Measurements from ENCODE around the gene HM13. TPM values are rescaled to one million over a fixed set of nuclear protein-coding genes. Genes with fewer than 3 reads are reported as not detected.
A peak's percentile ranks its signal among the peaks of the same experiment; 100 is the strongest.
"Not testable (repeated sequence)": the region's sequence is repeated elsewhere in the genome, so short reads cannot be mapped to it uniquely, and the experiment has no call there.

The HM13 gene
- polyA plus RNA-seq, 1 donor, result 123 TPM

DNA sequence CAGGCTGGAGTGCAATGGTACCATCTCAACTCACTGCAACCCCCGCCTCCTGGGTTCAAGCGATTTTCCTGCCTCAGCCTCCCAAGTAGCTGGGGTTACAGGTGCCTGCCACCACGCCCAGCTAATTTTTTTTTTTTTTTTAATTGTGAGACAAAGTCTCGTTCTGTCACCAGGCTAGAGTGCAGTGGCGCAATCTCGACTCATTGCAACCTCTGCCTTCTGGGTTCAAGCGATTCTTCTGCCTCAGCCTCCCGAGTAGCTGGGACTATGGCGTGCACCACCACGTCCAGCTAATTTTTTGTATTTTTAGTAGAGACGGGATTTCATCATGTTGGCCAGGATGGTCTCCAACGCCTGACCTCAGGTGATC, 98.0 kb downstream of the HM13 start:
- not testable (repeated sequence) for H3K9me3 ChIP-seq (ENCODE audit: control insufficient read depth, low read depth, low read length); H3K36me3 ChIP-seq (ENCODE audit: control insufficient read depth, insufficient read depth, low read length); H3K4me3 ChIP-seq (ENCODE audit: low read length); H3K27me3 ChIP-seq (ENCODE audit: control insufficient read depth, insufficient read depth, low read length)
- H3K27ac ChIP-seq (ENCODE audit: low read length), result peak overlapping the region; percentile 87
- H3K4me1 ChIP-seq (ENCODE audit: control insufficient read depth, insufficient read depth, low read length), result peaks cover 51% of the 10 kb centered on the region
- DNase-seq, result peak in 1 of 2 donors; percentile 49
- 100% methylated on average over 1 of the region's 12 CpGs for WGBS (ENCODE audit: insufficient coverage, low lambda C conversion rate)

DNA sequence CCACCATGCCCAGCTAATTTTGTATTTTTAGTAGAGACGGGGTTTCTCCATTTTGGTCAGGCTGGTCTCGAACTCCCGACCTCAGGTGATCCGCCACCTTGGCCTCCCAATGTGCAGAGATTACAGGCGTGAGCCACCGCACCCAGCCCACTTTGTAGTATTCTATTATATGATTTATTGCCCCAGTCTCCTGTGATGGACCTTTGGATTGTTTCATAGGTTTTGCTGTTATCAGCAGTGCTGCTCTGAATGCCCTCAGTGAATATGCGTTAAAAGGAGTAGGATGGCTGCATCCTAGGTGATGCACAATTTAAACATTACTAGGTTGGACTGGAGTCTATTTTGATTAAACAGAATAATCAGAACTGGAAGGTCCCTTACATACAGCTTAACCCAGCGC, 101.2 kb downstream of the HM13 start:
- Histone ChIP-seq H3K9me3 (ENCODE audit: control insufficient read depth, low read depth, low read length) (no peaks in the 10 kb centered on the region), H3K27ac (ENCODE audit: low read length) (no peak overlapping the region), H3K27me3 (ENCODE audit: control insufficient read depth, insufficient read depth, low read length) (no peaks in the 10 kb centered on the region), H3K4me1 (ENCODE audit: control insufficient read depth, insufficient read depth, low read length) (peaks cover 22% of the 10 kb centered on the region), H3K36me3 (ENCODE audit: control insufficient read depth, insufficient read depth, low read length) (no peaks in the 10 kb centered on the region), H3K4me3 (ENCODE audit: low read length) (no peak overlapping the region)
- DNase-seq, result peak in 1 of 2 donors; percentile 63
- 80% methylated on average over 1 of the region's 8 CpGs for WGBS (ENCODE audit: insufficient coverage, low lambda C conversion rate)

DNA sequence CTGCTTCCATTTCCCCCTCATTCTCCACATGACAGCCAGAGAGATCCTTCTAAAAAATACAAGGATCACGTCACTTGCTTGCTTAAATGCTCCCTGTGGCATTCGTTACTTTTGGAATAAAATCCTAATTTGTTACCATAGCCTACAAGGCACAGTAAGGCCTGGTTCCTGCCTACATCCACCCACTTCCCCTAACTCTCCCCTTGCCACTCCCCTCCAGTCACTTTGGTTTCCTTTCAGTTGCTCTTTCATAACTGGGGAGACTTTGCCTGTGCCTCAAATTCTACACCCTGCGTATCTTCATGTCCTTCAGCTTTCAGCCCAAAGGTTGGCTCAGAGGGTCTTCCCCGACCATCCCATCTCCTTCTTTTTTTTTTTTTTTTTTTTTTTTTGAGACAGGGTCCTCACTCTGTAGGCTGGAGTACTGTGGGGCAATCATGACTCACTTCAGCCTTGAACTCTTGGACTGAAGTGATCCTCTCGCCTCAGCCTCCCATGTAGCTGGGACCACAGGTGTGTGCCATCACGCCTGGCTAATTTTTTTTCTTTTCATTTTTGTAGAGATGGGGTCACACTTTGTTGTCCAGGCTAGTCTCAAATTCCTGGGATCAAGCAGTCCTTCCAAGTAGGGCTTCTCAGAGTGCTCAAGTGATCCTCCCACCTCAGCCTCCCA, 103.3 kb downstream of the HM13 start:
- Histone ChIP-seq H3K27ac (ENCODE audit: low read length) (no peak overlapping the region), H3K27me3 (ENCODE audit: control insufficient read depth, insufficient read depth, low read length) (no peaks in the 10 kb centered on the region), H3K36me3 (ENCODE audit: control insufficient read depth, insufficient read depth, low read length) (no peaks in the 10 kb centered on the region), H3K4me3 (ENCODE audit: low read length) (no peak overlapping the region), H3K4me1 (ENCODE audit: control insufficient read depth, insufficient read depth, low read length) (peaks cover 2% of the 10 kb centered on the region), H3K9me3 (ENCODE audit: control insufficient read depth, low read depth, low read length) (no peaks in the 10 kb centered on the region)
- no peak for DNase-seq
- WGBS (ENCODE audit: insufficient coverage, low lambda C conversion rate), result 96% methylated on average over 3 of the region's 6 CpGs

Other genes starting within 250 kb of the HM13 start
- gene DEFB116, start 205.9 kb upstream of the HM13 start, polyA plus RNA-seq, result not detected
- not detected for gene DEFB118, start 145.8 kb upstream of the HM13 start, polyA plus RNA-seq
- not detected for gene DEFB119, start 123.9 kb upstream of the HM13 start, polyA plus RNA-seq
- gene DEFB121, start 108.2 kb upstream of the HM13 start, polyA plus RNA-seq, result not detected
- not detected for gene DEFB123, start 73.8 kb upstream of the HM13 start, polyA plus RNA-seq
- gene DEFB124, start 39.3 kb upstream of the HM13 start, polyA plus RNA-seq, result 0.21 TPM
- gene REM1, start 39.2 kb upstream of the HM13 start, polyA plus RNA-seq, result 2.8 TPM
- 245 TPM for gene ID1, start 90.8 kb downstream of the HM13 start, polyA plus RNA-seq
- gene COX4I2, start 123.5 kb downstream of the HM13 start, polyA plus RNA-seq, result 1.8 TPM
- gene BCL2L1, start 208.4 kb downstream of the HM13 start, polyA plus RNA-seq, result 58.5 TPM
- 21.8 TPM for gene TPX2, start 224.8 kb downstream of the HM13 start, polyA plus RNA-seq

All from large intestine (tissue), 3 donors.